Dermis lymphatic vessel endothelial cell (primary cell): ENCODE data around the gene SFTPD. TPM values are rescaled to one million over a fixed set of nuclear protein-coding genes. Genes with fewer than 3 reads are reported as not detected.

Experiments used
- total RNA-seq: library from RNA; depleted of rRNA; stranded (reverse); fragments of >200 nt; gene quantifications from 2 replicates; pipeline ENCODE4 v1.2.1, GENCODE V29; 2014

The SFTPD gene
- total RNA-seq, result not detected in 2 replicates

GRCh38 chr10:79948976-79949722 lies at the start of gene SFTPD:
Gene SFTPD (minus strand): TSS chr10:79949105. CDS start chr10:79946659, 2,446 bp downstream.

Other genes starting within 250 kb of the SFTPD start
- gene NUTM2B, start 245.9 kb downstream of the SFTPD start, total RNA-seq, result 0.26 and 0.33 TPM in 2 replicates
- not detected in 2 replicates for gene NUTM2E, start 122.4 kb downstream of the SFTPD start, total RNA-seq
- gene TMEM254, start 129.6 kb upstream of the SFTPD start, total RNA-seq, result 3.0 and 3.4 TPM in 2 replicates
- 0.43 and 2.4 TPM in 2 replicates for gene PLAC9, start 183.6 kb upstream of the SFTPD start, total RNA-seq